HG02870 (cell line): ENCODE results near the gene KIF20B.

Experiments used
- ATAC-seq: cut with Tn5 transposase; IDR thresholded peaks from one replicate; pipeline ENCODE4 v1.9.1; 2021; ENCODE audit warnings: mild to moderate bottlenecking, moderate library complexity; ENCODE audit not compliant: unreplicated experiment

The KIF20B gene, protein sequence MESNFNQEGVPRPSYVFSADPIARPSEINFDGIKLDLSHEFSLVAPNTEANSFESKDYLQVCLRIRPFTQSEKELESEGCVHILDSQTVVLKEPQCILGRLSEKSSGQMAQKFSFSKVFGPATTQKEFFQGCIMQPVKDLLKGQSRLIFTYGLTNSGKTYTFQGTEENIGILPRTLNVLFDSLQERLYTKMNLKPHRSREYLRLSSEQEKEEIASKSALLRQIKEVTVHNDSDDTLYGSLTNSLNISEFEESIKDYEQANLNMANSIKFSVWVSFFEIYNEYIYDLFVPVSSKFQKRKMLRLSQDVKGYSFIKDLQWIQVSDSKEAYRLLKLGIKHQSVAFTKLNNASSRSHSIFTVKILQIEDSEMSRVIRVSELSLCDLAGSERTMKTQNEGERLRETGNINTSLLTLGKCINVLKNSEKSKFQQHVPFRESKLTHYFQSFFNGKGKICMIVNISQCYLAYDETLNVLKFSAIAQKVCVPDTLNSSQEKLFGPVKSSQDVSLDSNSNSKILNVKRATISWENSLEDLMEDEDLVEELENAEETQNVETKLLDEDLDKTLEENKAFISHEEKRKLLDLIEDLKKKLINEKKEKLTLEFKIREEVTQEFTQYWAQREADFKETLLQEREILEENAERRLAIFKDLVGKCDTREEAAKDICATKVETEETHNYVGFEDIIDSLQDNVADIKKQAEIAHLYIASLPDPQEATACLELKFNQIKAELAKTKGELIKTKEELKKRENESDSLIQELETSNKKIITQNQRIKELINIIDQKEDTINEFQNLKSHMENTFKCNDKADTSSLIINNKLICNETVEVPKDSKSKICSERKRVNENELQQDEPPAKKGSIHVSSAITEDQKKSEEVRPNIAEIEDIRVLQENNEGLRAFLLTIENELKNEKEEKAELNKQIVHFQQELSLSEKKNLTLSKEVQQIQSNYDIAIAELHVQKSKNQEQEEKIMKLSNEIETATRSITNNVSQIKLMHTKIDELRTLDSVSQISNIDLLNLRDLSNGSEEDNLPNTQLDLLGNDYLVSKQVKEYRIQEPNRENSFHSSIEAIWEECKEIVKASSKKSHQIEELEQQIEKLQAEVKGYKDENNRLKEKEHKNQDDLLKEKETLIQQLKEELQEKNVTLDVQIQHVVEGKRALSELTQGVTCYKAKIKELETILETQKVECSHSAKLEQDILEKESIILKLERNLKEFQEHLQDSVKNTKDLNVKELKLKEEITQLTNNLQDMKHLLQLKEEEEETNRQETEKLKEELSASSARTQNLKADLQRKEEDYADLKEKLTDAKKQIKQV (N-terminal part only)

DNA sequence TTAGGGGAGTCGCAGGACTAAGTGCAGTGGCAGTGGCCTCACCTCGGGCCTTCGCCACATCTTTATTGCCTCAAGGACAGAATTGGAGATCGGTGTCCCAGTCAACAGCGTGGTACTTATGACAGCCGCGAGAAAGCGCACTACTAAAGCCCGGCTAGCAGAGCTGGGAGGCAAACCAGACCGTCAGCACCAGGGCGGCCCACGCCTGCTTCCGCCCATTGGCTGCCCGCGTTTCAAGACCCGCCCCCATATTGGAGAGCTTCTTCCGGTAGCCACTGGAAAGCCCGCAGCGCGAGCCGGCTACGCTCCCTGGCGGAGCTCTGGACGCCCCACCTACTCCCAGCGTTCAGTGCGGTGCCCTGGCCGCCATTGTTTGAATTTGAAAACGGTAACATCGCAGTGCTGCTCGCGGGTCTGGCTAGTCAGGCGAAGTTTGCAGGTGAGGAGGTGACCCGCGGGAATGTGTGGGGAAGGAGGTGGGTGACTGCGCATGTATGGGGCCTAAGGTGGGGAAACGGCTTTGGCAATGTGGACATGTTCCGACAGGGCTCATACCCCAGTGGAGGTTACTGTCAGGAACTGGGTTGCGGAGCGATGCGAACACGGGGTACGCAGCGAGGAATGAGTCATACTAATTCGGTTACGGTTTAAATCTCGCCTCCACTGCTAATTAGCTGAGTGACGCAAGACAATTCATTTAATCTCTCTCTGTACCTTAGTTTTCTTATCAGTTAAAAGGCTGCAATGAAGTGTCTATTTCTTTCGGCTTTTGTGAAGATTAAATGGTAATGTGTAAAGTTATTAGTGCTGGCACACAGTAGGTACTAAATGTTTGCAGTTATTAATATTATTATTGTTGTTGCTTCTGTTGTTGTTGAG lies at the start of gene KIF20B:
TSS of gene KIF20B (plus strand) at position 349 of the 879 bp plus-strand sequence. CDS start 3,705 bp downstream, outside the sequence.
- ATAC-seq, result peak; percentile 96

DNA sequence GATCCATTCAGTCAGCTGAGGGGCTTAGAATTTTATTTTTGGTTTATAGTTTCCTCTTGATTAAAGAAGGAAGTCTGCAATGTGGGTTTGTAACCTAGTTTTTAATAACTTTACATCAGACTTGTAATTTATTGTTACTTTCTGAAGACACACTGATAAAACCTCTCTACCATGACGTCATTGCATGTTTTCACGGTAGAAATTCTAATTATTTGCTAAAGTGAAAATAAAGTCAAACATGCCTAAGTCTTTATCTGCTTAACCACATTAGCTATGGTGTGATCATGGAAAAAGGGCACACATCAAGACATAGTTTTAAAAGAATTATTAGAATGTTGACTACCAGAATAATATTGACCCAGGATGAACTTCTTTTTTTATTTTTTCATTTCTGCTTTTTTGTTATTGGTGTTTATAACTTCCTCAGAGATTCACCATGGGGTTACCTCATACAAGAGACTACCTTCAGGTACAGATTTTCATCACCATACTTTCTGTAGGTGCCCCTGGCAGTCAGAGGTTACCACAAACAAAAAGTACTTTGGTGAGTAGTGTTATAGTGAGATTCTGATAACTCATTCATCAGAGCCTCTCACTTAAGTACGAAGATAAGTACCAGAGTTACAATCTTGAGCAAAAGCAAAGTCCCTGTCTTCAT lies 49.3 kb upstream of the KIF20B start:
- peak; percentile 71 for ATAC-seq

DNA sequence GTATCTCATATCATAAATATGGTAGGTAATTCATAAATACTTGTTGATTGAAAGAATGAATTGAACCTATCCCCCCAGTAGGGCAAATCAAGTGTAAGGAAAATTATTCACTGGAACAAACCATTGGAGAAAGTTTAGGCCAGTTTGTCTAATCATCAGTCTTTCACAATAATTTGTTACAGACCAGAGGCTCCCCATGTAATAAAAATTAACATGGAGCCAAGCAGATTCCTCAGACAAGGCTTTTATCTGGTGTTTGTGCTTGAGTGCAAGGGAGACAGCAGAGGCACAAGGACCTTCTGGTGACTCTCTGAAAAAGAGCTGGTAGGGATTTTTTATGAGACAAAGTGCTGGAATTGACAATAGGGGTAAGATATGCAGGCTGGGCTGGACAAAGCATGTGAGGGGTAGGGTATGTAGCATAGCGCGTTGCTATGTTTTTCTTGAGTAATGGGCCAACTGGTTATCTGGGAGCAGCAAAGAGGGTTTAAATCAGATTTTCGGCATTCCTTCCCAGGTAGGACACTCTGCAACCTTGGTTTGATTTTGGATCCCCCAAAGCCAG lies 48.5 kb upstream of the KIF20B start:
- no peak for ATAC-seq

DNA sequence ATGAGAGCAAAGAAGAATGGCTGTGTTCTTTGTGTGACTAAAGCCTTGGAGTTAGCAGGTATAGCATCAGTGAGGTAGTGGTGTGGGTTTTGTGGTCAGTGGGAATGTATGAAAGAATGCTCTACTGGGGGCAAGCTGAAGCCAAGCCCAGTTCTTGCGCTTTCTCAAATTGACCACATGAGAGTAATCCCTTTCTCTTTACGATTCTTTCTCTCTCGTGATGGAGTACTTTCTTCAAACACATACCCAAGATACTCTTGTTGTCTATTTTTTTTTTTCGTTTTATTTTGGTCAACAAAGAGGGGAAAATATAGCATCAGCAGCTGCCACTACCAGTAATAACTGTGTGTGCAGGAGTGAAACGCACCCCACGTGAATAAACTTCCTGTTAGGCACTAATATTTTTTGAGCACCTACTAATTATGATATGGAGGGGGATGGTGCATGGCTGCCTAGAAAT lies 48.0 kb upstream of the KIF20B start:
- peak; percentile 37 for ATAC-seq

GRCh38 chr10:89655722-89656121 lies 45.7 kb upstream of the KIF20B start:
- no peak for ATAC-seq

DNA sequence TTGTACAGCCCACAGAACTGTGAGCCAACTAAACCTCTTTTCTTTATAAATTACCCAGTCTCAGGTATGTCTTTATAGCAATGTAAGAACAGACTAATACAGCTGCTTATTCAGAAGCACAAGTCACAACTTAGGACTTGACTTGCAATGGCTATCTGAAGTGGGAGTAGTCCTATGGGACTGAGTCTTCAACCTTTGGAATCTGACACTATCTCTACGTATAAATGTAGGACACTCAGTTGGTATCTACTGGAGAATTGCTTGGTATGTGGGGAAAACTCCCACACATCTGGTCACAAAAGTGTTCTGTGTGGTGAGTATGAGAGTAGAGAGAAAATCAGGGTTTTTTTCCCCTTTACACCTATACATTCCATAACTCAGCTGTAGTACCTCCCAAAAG lies 44.1 kb upstream of the KIF20B start:
- ATAC-seq, result no peak

DNA sequence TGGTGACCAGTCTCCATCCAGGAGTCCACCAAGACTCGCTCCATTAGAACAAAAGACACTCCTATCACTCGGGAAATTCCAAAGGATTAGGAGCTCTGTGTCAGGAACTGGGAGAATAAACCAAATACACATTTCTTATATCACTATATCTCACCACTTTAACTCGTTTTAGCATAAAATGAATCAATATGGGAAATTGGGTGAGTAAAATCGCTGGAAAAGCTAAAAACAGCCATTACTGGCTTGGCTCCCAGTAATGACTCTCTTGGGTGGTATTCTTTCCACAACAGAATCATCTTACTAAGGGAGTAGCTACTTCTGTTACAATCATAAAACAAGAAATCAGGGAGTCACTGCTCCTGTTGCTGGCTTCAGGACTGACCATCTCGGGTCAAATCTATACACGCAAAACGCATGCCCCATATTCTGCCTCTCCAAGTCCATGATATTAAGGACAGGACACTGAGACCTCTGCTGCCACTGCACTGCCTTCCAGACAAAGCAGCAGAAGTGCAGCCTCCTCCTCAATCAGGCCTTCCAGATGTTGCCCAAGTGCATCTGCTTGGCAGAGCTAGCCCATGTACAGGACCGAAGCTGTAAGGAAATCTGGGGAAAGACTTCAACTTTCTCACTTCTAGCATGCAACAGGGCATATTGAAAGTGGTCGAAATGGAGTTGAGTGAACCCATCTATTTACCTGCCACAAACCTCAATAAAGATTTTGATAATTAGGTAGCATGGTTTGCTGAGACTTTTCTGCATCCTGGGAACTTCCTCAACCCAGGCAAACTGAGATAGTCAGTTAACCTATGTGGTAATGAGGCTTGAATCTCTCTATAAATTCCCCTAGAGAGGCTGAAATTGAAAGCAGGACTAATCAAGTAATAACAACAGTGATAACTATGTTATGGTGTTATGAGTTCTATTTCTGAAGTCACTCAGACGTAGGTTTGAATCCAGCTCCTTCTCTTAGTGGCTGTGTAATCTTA lies 42.0 kb upstream of the KIF20B start:
- ATAC-seq, result peak; percentile 61

- no peak for ATAC-seq
Observed at GRCh38 chr10:89662596-89662995, 38.8 kb upstream of the KIF20B start.

DNA sequence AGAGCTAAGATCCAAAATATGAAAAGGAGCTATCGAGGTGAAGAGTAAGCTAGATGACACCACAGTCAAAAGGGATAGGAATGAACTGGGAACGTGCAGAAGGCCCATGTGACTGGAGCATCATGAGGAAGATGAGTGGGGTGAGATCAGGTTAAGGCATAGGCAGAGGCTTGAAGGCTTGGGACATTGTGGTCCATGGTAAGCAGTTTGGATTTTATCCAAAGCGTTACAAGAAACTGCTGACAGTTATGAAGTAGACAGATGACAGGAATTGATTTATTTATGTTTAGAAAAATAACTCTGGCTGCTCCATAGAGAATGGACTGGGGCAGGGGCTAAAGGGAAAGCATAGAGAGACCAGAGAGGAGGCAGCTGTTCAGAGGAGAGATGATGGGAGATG lies 38.2 kb upstream of the KIF20B start:
- no peak for ATAC-seq

DNA sequence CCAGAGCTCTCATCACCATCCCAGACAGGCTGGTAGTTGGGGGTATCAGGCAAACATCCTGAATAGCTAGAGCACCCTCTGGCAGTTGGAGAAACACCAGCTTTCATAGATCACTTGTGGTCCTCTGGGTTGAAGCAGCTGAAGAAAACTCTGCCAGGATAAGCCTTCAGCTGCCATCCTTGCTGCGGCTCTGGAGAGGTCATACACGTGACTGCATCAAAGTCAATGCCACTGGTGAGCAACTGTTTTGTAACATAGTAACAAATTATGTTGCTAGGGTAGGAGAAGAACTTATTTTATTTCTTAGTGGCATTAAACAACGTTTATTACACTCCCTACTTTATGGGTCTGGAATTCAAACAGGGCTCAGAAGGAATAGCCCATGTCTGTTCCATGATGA lies 37.2 kb upstream of the KIF20B start:
- ATAC-seq, result no peak

GRCh38 chr10:89665302-89665701 lies 36.1 kb upstream of the KIF20B start:
- ATAC-seq, result no peak

DNA sequence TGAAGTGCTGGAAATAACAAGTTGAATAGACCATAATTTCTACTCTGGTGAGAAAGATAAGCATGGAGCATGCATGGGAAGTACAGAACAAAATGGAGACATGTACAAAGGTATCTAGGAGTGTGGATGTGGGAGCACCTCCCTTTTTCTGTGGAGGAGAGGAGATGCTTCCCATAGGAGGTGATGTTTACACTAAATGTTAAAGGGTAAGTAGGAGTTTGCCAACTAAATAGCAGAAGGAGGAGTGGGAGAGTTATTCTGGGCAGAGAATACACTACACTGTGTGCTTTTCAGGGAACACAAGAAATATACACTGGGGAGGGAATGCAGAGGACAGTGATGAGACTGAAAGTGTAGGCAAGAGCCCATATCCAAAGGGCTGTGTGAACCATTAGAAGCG lies 35.3 kb upstream of the KIF20B start:
- no peak for ATAC-seq

DNA sequence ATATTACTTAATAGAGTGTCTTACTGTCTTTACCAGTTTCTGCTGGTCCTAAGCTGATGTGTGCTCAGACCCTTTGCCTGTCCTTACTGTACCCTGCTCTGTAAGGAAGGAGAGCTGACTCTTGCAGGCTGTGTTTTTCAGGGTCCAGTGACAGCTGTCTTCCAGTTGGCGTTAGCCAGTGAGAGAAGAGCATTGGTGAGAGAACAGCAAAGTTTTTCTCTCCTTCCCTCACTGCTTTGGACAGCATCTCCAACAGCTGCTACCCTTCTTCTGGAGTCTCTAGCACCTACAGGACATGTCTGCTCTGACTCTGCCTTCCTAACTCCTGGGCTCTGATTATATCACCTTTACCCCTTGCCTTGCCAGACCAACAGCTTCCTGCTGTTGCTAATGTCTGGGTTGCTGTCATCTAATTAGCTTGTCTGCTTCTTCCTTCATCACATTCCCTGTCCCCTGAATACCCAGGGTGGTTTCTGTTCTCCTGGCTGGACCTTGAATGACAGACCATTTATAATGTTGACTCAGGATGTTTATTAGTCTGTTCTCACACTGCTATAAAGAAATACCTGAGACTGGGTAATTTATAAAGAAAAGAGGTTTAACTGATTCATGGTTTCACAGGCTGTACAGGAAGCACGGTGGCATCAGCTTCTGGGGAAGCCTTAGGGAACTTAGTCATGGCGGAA lies 32.9 kb upstream of the KIF20B start:
- ATAC-seq, result no peak

GRCh38 chr10:89669985-89670384 lies 31.4 kb upstream of the KIF20B start:
- ATAC-seq, result no peak

DNA sequence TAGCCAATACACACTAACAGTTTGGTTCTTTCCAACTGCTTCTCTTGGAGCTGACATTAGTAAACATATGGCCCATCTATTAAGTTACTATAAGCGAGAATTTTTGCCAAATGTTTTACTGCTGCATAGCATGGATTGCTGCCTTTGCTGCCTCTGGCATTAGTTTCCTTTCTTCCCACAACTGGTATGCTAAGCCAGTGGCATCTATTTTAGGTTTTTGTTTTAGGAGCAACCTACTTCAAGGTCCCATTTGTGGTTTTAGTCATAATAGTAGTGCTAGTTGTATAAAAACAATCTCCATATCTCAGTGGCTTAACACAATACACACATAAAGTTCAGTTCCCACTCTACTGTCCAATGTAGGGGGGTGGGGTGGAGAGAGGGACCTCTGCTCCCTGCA lies 30.5 kb upstream of the KIF20B start:
- ATAC-seq, result no peak

DNA sequence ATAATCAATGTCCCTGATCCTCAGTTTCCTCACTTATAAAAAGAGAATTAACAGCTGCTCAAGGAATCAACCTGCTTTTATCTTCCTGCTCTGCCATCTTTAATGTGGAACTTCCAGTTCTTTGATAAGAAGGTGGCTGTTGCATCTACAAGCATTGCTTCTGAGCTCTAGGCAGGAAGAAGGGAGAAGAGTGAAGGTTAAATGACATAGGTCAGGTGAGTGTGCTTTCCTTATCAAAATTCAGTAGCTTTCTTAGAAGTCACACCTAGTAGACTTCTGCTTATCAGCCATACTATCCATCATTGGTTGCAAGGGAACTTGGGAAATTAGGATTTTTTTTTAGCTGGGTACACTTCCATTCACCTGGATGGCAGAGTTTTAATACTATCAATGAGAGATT lies 24.0 kb upstream of the KIF20B start:
- ATAC-seq, result no peak

GRCh38 chr10:89679986-89680385 lies 21.4 kb upstream of the KIF20B start:
- ATAC-seq, result no peak
